GM12878 (cell line): Measurements from ENCODE around the gene HTR6. TPM values are rescaled to one million over a fixed set of nuclear protein-coding genes. Genes with fewer than 3 reads are reported as not detected.

Source experiments
- ATAC-seq: fragments of 200-7000 bp; cut with Tn5 transposase; 3 replicates; pipeline ENCODE4 v1.9.1; 2020; ENCODE audit warnings: mild to moderate bottlenecking, moderate library complexity
- BruUV-seq: library from RNA; stranded (reverse); fragments of 400-500 nt; replicated peaks from 2 replicates; lab custom pipeline; 2021; lab: Mats Ljungman, UMichigan
- CTCF ChIA-PET: fragments of 300-600 bp; sonication (Branson Sonifier 250); formaldehyde crosslinking; extraction: SDS; loops from one replicate; lab custom pipeline; 2021; ENCODE audit warnings: inconsistent platforms; lab: Yijun Ruan, JAX
- POLR2A ChIA-PET: fragments of 350-600 bp; formaldehyde crosslinking; extraction: SDS; loops from one replicate; lab custom pipeline; 2021; ENCODE audit warnings: inconsistent platforms; lab: Charles Lee
- RAD21 ChIA-PET: fragments of 300-600 bp; sonication (Branson Sonifier 250); formaldehyde crosslinking; loops from one replicate; lab custom pipeline; 2023; ENCODE audit warnings: antibody characterized with exemption; ENCODE audit not compliant: unreplicated experiment; lab: Charles Lee
- SMC1A ChIA-PET: fragments of 300-600 bp; sonication (Branson Sonifier 250); formaldehyde crosslinking; loops from one replicate; lab custom pipeline; 2023; ENCODE audit not compliant: unreplicated experiment, uncharacterized antibody; lab: Charles Lee
- DNase-seq: peaks from one replicate; pipeline ENCODE4 v3.0.0-alpha.2; 2011; ENCODE audit warnings: low read depth, low spot score
- FAIRE-seq: peaks from 3 replicates; lab custom pipeline; 2011; peaks lifted over from hg19 to GRCh38; lab: Jason Lieb, UNC
- H2AFZ ChIP-seq: 2 replicates; pipeline ENCODE4 v1.6.0; 2011; ENCODE audit warnings: low read depth, low read length, control low read depth; ENCODE audit not compliant: control insufficient read depth
- H3K27ac ChIP-seq: 2 replicates; pipeline ENCODE4 v1.5.1; 2011; ENCODE audit warnings: control low read depth; ENCODE audit not compliant: control insufficient read depth, insufficient read depth
- H3K27me3 ChIP-seq, 2 experiments: replicated peaks in 1 of 2; 2 replicates each; pipeline versions ENCODE4 v1.6.0 to v1.6.1; 2011; ENCODE audit warnings: low read length in 1 of 2; ENCODE audit not compliant: control insufficient read depth in 2 of 2, insufficient read depth in 2 of 2
- H3K36me3 ChIP-seq, 2 experiments: 2 replicates each; pipeline ENCODE4 v1.5.1; 2011; ENCODE audit warnings: low read length in 1 of 2; ENCODE audit not compliant: control insufficient read depth in 2 of 2, insufficient read depth in 2 of 2
- H3K4me1 ChIP-seq: 2 replicates; pipeline ENCODE4 v1.6.1; 2011; ENCODE audit warnings: mild to moderate bottlenecking, low read length, moderate library complexity, mixed read lengths; ENCODE audit not compliant: control insufficient read depth, insufficient read depth
- H3K4me2 ChIP-seq: 2 replicates; pipeline ENCODE4 v1.6.0; 2011; ENCODE audit warnings: control low read depth; ENCODE audit not compliant: control insufficient read depth, insufficient read depth
- H3K4me3 ChIP-seq: fragments of 200-600 bp; sonication (generic); 2 replicates; pipeline ENCODE4 v1.5.1; 2016
- H3K79me2 ChIP-seq: 2 replicates; pipeline ENCODE4 v1.6.0; 2011; ENCODE audit warnings: low read length; ENCODE audit not compliant: control insufficient read depth, insufficient read depth
- H3K9ac ChIP-seq: 2 replicates; pipeline ENCODE4 v1.8.0; 2011; ENCODE audit warnings: low read length, control low read depth, mixed read lengths; ENCODE audit not compliant: control insufficient read depth, insufficient read depth
- H3K9me3 ChIP-seq: replicated peaks from 3 replicates; pipeline ENCODE4 v1.5.1; 2011; ENCODE audit warnings: mild to moderate bottlenecking, low read length; ENCODE audit not compliant: control insufficient read depth, insufficient read depth
- H4K20me1 ChIP-seq: 2 replicates; pipeline ENCODE4 v1.6.0; 2011; ENCODE audit not compliant: control insufficient read depth, insufficient read depth
- BHLHE40 ChIP-seq, 2 experiments: fragments of 450-650 bp in 1 of 2; IDR thresholded peaks; 2 replicates each; pipeline ENCODE4 v1.6.1; 2011 to 2017; ENCODE audit warnings: low read depth in 2 of 2, borderline replicate concordance in 1 of 2, improper control_type of control experiment in 1 of 2, low read length in 1 of 2, mild to moderate bottlenecking in 1 of 2
- FOXK2 ChIP-seq: fragments of 450-650 bp; IDR thresholded peaks from 2 replicates; pipeline ENCODE4 v1.6.1; 2017; ENCODE audit warnings: mild to moderate bottlenecking, moderate library complexity
- GABPA ChIP-seq: IDR thresholded peaks from 2 replicates; pipeline ENCODE4 v1.6.1; 2014; ENCODE audit warnings: antibody characterized with exemption, low read depth, mild to moderate bottlenecking, inconsistent platforms
- HCFC1 ChIP-seq: fragments of 150-350 bp; IDR thresholded peaks from 2 replicates; pipeline ENCODE4 v1.6.1; 2014; ENCODE audit warnings: low read length
- IKZF1 ChIP-seq: fragments of 450-650 bp; conservative IDR thresholded peaks from 2 replicates; pipeline ENCODE4 v1.6.1; 2017; ENCODE audit warnings: antibody characterized with exemption, mild to moderate bottlenecking
- POLR2AphosphoS2 ChIP-seq: IDR thresholded peaks from 2 replicates; pipeline ENCODE4 v1.6.1; 2011; ENCODE audit warnings: low read depth, mild to moderate bottlenecking, low read length, improper control_type of control experiment, moderate library complexity
- RAD51 ChIP-seq: fragments of 450-650 bp; IDR thresholded peaks from 2 replicates; pipeline ENCODE4 v1.6.1; 2016; ENCODE audit warnings: moderate library complexity, mild to moderate bottlenecking, inconsistent platforms
- RUNX3 ChIP-seq: IDR thresholded peaks from 2 replicates; pipeline ENCODE4 v1.6.1; 2012; ENCODE audit warnings: low read length, inconsistent platforms
- SIX5 ChIP-seq: IDR thresholded peaks from 2 replicates; pipeline ENCODE4 v1.6.1; 2011; ENCODE audit warnings: mild to moderate bottlenecking, low read depth, low read length, moderate library complexity; ENCODE audit not compliant: severe bottlenecking
- TBL1XR1 ChIP-seq: IDR thresholded peaks from 2 replicates; pipeline ENCODE4 v1.6.1; 2012; ENCODE audit warnings: low read depth, low read length, improper control_type of control experiment
- WRNIP1 ChIP-seq: IDR thresholded peaks from 2 replicates; pipeline ENCODE4 v1.6.1; 2011; ENCODE audit warnings: low read depth, low read length, improper control_type of control experiment, borderline replicate concordance
- YY1 ChIP-seq: IDR thresholded peaks from 2 replicates; pipeline ENCODE4 v1.6.1; 2011; ENCODE audit warnings: low read depth, mild to moderate bottlenecking, low read length
- WGBS: methylation state at CpG from one replicate; pipeline ENCODE4 v1.1.6; 2016; ENCODE audit warnings: low lambda C conversion rate; ENCODE audit not compliant: insufficient replicate concordance, insufficient coverage; ENCODE audit errors: missing lambda C conversion rate; 5-methylcytosine and 5-hydroxymethylcytosine counted together
- in situ Hi-C: fragments of 300-500 bp; cut with MboI; formaldehyde crosslinking; loops from 9 replicates; pipeline ENCODE4 v1.14.3; 2018; ENCODE audit warnings: mixed read lengths
- intact Hi-C: fragments of 100-400 bp; cut with micrococcal nuclease; formaldehyde crosslinking; loops from one replicate; pipeline ENCODE4 v1.14.2; 2022; ENCODE audit not compliant: unreplicated experiment
- polyA plus RNA-seq, 11 experiments: library from polyadenylated mRNA; depleted of rRNA in 4 of 11; unstranded in 6 of 11; stranded (reverse) in 5 of 11; fragments of >200 nt; fragmentation: Nextera tagmentation in 4 of 11; fragmentation: Illumina TruSeq in 1 of 11; extraction: Ambion mirVana in 4 of 11; extraction: Trizol in 1 of 11; gene quantifications; 1 replicate in 1 of 11; 2 replicates in 10 of 11; pipeline versions ENCODE4 v1.2.1 to v1.2.3, GENCODE V29; 2011 to 2016; ENCODE audit warnings: inconsistent platforms in 2 of 11, missing spikeins in 2 of 11, low read depth in 1 of 11
- total RNA-seq, 4 experiments: library from RNA; depleted of rRNA in 3 of 4; stranded (reverse); fragments of >200 nt in 3 of 4; fragmentation: Illumina TruSeq in 1 of 4; extraction: Trizol in 1 of 4; gene quantifications; 2 replicates each; pipeline versions ENCODE4 v1.2.1 to v1.2.3, GENCODE V29; 2013 to 2021
- TF ChIP-seq, protein P1 (sequence below): IDR thresholded peaks from 2 replicates; pipeline ENCODE4 v1.6.1; 2011; ENCODE audit warnings: borderline replicate concordance, low read depth, mild to moderate bottlenecking, moderate library complexity, low read length; ENCODE audit not compliant: insufficient read depth, poor library complexity, severe bottlenecking
- TF ChIP-seq, protein P2 (sequence below): IDR thresholded peaks from 2 replicates; pipeline ENCODE4 v1.6.1; 2012; ENCODE audit warnings: low read depth, low read length, improper control_type of control experiment
- TF ChIP-seq, protein P3 (sequence below): fragments of 450-650 bp; IDR thresholded peaks from 2 replicates; pipeline ENCODE4 v1.6.1; 2017; ENCODE audit warnings: mild to moderate bottlenecking, low read depth, inconsistent platforms; ENCODE audit not compliant: poor library complexity, severe bottlenecking

HTR6 gene
- total and polyA plus RNA-seq, 10 of the 15 experiments (the other 5 are each of a cell fraction or from before 2014, with no cell fraction given) = 0.03 to 5.3 (median 1.7) TPM; not detected in 2

DNA sequence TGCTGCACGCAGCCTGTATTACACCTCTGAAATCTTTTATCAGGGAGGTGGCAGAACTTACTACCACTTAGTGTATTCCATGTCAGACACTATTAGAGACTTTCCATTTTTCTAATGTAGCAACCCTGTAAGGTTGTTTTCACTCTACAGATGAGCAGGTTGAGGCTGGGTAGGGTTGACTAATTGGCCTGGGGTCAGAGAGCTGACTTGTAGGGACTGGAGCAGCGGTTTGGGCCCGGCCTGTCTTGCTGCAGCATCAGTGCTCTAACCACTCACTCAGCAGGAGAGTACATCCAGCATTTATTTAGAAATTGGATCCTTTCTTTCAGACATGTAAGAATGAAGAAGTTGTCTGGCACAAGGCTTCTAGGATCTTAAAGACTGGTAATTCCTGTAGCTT is 46.2 kb upstream of the HTR6 start:
- peaks cover 2% of the 10 kb centered on the region for H3K79me2 ChIP-seq

More for the DNA sequence above, 46.2 kb upstream of the HTR6 start:
- Histone ChIP-seq H3K27ac (no peak overlapping the region), H2AFZ (no peak overlapping the region), H4K20me1 (no peaks in the 10 kb centered on the region), H3K4me1 (no peaks in the 10 kb centered on the region), H3K9ac (no peak overlapping the region), H3K27me3 (no peaks in the 10 kb centered on the region), H3K9me3 (no peaks in the 10 kb centered on the region), H3K4me3 (no peak overlapping the region), H3K4me2 (no peak overlapping the region), H3K36me3 (peaks cover 1 to 4% of the 10 kb centered on the region in 2 experiments)
- ChIA-PET SMC1A (interaction anchor here (0.6 to 1.4 kb wide), 3 partner anchors 12 to 43 kb away, joined by 3 read pairs; no protein-coding TSS in a partner anchor), POLR2A (interaction anchor here (0.8 to 1.1 kb wide), 2 partner anchors 9 to 20 kb away, joined by 3 to 5 read pairs; no protein-coding TSS in a partner anchor), RAD21 (no interaction called here), CTCF (interaction anchor here (0.6 to 1.8 kb wide), 5 partner anchors 10 to 228 kb away, joined by 3 to 6 read pairs (median 3); no protein-coding TSS in a partner anchor)
- no TSS peak for BruUV-seq
- in situ Hi-C loops = no loop called here
- FAIRE-seq (no peak), ATAC-seq (no peak), DNase-seq (no peak)
- TF ChIP-seq IKZF1 (no peak), GABPA (no peak), YY1 (no peak), SIX5 (no peak), FOXK2 (no peak), HCFC1 (no peak), RAD51 (no peak), RUNX3 (no peak), BHLHE40 (IDR thresholded peaks at IDR 0.05; ENCODE audit: borderline replicate concordance in 1 of 2, low read depth in 2 of 2, low read length in 1 of 2) (no peak), TBL1XR1 (no peak), WRNIP1 (no peak), POLR2AphosphoS2 (no peak)
- TF ChIP-seq, protein P1, sequence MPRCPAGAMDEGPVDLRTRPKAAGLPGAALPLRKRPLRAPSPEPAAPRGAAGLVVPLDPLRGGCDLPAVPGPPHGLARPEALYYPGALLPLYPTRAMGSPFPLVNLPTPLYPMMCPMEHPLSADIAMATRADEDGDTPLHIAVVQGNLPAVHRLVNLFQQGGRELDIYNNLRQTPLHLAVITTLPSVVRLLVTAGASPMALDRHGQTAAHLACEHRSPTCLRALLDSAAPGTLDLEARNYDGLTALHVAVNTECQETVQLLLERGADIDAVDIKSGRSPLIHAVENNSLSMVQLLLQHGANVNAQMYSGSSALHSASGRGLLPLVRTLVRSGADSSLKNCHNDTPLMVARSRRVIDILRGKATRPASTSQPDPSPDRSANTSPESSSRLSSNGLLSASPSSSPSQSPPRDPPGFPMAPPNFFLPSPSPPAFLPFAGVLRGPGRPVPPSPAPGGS = no peak
- TF ChIP-seq, protein P2, sequence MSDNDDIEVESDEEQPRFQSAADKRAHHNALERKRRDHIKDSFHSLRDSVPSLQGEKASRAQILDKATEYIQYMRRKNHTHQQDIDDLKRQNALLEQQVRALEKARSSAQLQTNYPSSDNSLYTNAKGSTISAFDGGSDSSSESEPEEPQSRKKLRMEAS = no peak
- TF ChIP-seq, protein P3, sequence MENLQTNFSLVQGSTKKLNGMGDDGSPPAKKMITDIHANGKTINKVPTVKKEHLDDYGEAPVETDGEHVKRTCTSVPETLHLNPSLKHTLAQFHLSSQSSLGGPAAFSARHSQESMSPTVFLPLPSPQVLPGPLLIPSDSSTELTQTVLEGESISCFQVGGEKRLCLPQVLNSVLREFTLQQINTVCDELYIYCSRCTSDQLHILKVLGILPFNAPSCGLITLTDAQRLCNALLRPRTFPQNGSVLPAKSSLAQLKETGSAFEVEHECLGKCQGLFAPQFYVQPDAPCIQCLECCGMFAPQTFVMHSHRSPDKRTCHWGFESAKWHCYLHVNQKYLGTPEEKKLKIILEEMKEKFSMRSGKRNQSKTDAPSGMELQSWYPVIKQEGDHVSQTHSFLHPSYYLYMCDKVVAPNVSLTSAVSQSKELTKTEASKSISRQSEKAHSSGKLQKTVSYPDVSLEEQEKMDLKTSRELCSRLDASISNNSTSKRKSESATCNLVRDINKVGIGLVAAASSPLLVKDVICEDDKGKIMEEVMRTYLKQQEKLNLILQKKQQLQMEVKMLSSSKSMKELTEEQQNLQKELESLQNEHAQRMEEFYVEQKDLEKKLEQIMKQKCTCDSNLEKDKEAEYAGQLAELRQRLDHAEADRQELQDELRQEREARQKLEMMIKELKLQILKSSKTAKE = no peak
- intact Hi-C loops = no loop called here
- 92% methylated on average over 3 of the region's 3 CpGs for WGBS
